Activated naive CD4-positive, alpha-beta T cell treated with anti-CD3 and anti-CD28 coated beads, Interleukin-2, amount 50 U/mL, for 24 hours (primary cell): ENCODE measurements around the gene EDRF1.

Experiments used
- H3K27ac Mint-ChIP-seq: one replicate; pipeline ENCODE4 v1.8.0; 2021; ENCODE audit warnings: mild to moderate bottlenecking, mixed read lengths
- H3K27me3 Mint-ChIP-seq: one replicate; pipeline ENCODE4 v1.8.0; 2021; ENCODE audit warnings: mixed read lengths
- H3K36me3 Mint-ChIP-seq: one replicate; pipeline ENCODE4 v1.8.0; 2021; ENCODE audit warnings: mixed read lengths
- H3K4me1 Mint-ChIP-seq: one replicate; pipeline ENCODE4 v1.8.0; 2021; ENCODE audit warnings: mixed read lengths
- H3K4me3 Mint-ChIP-seq: one replicate; pipeline ENCODE4 v1.8.0; 2021; ENCODE audit warnings: mild to moderate bottlenecking, mixed read lengths
- H3K9me3 Mint-ChIP-seq: one replicate; pipeline ENCODE4 v1.8.0; 2021; ENCODE audit warnings: mixed read lengths

EDRF1 gene, protein sequence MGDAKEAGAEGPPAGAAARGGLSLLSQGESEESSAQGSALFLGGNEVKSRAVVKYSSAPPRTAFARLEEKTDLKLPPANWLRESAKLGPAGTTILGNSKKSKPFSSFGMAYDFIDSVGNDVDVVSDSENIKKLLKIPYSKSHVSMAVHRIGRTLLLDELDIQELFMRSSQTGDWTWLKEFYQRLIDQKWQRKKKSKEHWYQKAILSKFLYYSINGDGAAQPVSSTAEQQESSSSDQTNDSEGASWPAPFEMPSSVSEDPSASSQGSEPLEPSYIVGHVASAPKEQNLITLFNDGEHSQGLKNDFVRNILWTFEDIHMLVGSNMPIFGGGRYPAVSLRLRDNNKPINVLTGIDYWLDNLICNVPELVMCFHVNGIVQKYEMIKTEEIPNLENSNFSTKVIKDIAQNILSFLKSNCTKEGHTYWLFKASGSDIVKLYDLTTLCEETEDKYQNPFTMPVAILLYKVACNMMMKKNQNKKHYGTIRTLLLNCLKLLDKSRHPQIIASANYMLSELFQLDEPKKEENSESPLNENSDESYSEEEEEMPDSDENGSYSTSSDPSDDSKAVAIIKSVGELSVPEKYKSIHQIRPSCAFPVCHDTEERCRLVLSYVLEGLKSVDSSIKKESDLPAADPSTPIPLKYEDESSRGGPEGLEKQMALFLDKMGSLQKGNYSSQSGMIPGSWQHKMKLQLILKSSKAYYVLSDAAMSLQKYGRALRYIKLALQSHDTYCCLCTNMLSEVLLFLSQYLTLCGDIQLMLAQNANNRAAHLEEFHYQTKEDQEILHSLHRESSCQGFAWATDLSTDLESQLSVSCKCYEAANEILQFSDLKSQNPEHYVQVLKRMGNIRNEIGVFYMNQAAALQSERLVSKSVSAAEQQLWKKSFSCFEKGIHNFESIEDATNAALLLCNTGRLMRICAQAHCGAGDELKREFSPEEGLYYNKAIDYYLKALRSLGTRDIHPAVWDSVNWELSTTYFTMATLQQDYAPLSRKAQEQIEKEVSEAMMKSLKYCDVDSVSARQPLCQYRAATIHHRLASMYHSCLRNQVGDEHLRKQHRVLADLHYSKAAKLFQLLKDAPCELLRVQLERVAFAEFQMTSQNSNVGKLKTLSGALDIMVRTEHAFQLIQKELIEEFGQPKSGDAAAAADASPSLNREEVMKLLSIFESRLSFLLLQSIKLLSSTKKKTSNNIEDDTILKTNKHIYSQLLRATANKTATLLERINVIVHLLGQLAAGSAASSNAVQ

DNA sequence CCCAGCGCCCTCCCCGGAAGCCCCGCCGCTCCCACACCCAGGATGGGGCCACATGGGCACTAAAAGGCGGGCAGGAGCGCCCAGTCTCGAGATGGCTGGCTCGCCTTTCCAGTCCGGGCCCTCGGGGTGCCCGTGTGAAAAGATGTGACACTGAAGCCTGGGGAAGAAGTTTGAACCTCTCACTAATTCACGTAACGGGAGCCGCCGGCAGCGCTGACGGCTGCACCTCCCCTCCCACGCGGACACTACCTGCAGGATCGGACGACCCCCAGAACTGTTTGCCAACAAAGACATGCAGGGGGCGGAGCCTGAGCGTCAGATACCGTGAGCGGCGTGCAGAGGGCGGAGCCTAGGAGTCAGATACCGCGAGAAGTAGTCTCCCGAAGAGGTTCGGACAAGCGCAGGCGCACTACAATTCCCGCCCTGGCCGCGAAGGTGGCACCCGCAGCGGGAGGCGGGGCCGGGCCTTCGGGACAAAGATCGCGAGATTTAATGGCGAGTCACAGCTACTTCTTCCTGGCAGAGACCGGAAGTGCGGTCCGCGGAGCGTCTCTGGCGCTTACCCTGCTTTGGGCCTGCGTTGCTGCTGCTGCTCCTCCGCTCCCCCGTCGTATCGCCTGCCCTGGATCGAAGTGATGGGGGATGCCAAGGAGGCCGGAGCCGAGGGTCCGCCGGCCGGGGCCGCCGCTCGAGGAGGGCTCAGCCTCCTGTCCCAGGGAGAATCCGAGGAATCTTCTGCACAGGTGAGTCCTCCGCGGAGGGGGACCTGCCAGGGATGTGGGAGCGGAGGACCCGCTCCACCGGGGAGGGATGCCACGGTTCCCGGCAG is at the start of gene EDRF1:
Gene EDRF1 (plus strand): TSS at position 537 of the 829 bp plus-strand sequence. CDS start 99 bp downstream, at position 636.
- Mint-ChIP-seq H3K4me1 (peaks cover 33% of the 10 kb centered on the region), H3K9me3 (no peaks in the 10 kb centered on the region), H3K36me3 (peaks cover 15% of the 10 kb centered on the region), H3K4me3 (peak within 1 kb of the TSS; percentile 99), H3K27me3 (no peaks in the 10 kb centered on the region), H3K27ac (peak within 1 kb of the TSS; percentile 98)

DNA sequence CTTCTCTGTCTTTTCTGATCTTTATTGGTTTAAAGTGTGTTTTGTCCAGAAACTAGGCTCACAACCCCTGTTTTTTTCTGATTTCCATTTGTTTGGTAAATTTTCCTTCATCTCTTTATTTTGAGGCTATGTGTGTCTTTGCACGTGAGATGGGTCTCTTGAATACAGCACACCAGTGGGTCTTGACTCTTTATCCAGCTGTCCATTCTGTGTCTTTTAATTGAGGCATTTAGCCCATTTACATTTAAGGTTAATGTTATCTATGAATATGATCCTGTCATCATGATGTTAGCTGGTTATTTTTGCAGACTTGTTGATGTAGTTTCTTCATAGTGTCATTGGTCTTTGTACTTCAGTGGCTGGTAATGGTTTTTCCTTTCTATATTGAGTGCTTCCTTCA is 46.6 kb upstream of the EDRF1 start:
- Mint-ChIP-seq H3K4me3 (no peak overlapping the region), H3K4me1 (no peaks in the 10 kb centered on the region), H3K36me3 (peaks cover 8% of the 10 kb centered on the region), H3K27ac (no peak overlapping the region), H3K27me3 (peaks cover 28% of the 10 kb centered on the region), H3K9me3 (peaks cover 27% of the 10 kb centered on the region)

DNA sequence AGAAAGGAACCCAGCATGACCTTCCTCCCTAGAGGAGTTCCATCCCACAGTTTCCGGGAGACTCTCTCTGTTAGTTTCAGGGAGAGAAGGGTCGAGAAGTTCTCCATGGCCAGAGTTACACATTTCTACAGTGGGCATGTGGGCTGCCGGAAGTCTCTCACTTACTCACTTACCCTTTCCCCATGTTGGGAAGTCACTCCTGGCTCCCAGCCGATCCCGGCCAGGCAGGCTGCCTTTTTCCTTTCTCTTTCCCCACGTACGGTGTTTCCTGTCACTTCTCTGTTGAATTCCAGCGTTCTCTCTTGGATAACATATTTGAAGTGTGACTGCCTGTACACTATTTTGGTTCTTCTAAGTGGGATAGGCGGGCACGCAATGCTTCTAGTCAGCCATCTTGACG is 40.1 kb upstream of the EDRF1 start:
- Mint-ChIP-seq H3K27me3 (peaks cover 20% of the 10 kb centered on the region), H3K4me1 (no peaks in the 10 kb centered on the region), H3K27ac (no peak overlapping the region)

DNA sequence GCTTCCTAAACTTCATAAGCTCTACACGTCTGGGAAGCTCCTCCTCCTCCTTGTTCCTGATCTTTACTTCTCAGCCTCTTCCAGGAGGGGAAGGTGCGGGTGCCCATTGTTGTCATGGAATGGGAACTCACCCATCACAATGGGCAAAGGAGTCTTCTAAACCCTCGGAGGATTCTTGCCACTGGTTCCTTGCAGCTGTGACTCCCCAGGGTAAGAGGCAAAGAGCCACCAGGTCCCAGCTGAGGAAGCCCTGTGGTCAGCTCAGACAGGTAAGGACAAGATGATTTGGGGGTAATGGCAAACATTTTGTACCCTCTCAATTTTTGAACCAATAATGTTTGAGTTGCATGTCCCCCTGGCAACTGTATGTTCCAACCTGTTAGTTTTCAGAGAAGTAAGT is 36.4 kb upstream of the EDRF1 start, which contains the start of gene TEX36:
Gene TEX36 (minus strand): TSS at position 101 of the 400 bp plus-strand sequence. CDS start 174 bp downstream, outside the sequence.
- Mint-ChIP-seq H3K27me3 (peaks cover 12% of the 10 kb centered on the region), H3K27ac (no peak within 1 kb of the TSS), H3K4me1 (no peaks in the 10 kb centered on the region), H3K4me3 (no peak within 1 kb of the TSS), H3K9me3 (peaks cover 7% of the 10 kb centered on the region), H3K36me3 (no peaks in the 10 kb centered on the region)

More for the DNA sequence above, 40.1 kb upstream of the EDRF1 start:
- Mint-ChIP-seq H3K9me3 (peaks cover 31% of the 10 kb centered on the region), H3K36me3 (peaks cover 5% of the 10 kb centered on the region), H3K4me3 (no peak overlapping the region)

DNA sequence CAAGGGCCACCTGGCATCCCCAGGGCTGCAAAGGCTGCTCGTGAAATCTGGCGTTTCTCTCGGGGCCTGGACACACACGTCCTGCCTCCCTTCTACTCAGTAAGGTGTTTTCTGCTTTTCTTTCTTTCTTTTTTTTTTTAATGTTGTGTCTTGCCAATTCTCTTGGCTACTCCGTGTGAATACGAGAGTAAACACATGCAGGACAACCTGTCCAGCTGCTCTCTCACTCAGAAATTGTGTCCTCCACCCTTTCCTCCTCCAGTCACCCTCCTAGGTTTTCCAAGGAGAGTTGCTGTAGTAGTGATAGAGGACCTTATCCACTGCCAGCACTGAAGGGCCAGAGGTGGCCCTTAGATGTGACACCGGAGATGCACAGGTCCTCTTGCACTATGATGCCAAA is 35.7 kb upstream of the EDRF1 start:
- Mint-ChIP-seq H3K27me3 (peaks cover 12% of the 10 kb centered on the region), H3K4me3 (no peak overlapping the region), H3K4me1 (no peaks in the 10 kb centered on the region)

DNA sequence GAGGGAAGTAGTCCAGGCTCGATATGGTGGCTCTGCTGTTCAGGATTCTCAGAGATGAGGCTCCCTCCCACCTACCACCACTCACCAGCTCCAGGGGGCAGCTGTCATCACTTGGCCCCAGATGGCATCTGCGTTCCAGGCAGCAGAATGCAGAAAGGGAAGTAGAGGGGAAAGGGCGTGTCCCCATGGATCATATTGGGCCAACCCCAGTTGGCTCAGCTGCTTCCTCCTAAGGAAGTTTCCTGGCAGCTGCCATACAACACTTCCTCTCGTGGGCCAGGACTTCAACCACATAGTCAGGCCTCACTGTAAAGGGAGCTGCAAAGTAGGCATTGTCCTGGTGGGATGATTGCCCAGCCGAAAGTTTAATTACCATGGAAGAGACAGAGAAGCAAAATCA is 34.9 kb upstream of the EDRF1 start:
- peaks cover 2% of the 10 kb centered on the region for H3K9me3 Mint-ChIP-seq
- no peaks in the 10 kb centered on the region for H3K36me3 Mint-ChIP-seq
- H3K4me3 Mint-ChIP-seq: no peak overlapping the region
- no peaks in the 10 kb centered on the region for H3K4me1 Mint-ChIP-seq
- H3K27me3 Mint-ChIP-seq: peaks cover 11% of the 10 kb centered on the region
- H3K27ac Mint-ChIP-seq: no peak overlapping the region

More for the DNA sequence above, 35.7 kb upstream of the EDRF1 start:
- Mint-ChIP-seq H3K27ac (no peak overlapping the region), H3K36me3 (no peaks in the 10 kb centered on the region), H3K9me3 (peaks cover 4% of the 10 kb centered on the region)

DNA sequence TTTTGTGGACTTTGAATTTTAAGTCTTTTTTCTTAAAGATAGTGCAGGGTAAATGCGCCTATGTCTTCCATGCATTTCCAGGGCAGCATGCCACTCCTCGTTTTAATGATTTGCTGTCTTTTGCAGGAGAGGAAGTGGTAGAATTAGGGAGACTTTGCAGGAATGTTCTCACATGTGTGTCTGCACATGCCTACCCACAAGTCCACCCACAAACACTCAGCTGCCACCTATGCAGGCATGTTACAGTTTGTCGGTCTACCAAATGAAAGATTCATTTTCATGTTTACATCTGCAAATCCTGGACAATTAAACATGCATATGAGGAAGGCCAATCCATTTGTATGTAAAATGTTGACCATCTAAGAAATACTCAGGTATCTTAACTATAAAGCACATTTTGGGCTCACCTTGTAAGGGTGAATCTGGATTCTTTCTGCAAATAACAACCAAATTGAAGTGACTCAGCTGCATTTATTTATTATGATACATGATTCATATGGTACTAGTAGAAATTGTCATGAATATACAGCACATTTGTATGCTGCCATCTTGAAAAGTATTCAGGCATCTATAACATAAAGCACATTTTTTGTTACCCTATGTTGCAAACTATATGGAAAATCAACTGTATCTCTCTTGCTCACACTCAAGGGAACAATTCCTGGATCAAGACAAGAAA is 31.9 kb upstream of the EDRF1 start:
- no peak overlapping the region for H3K4me3 Mint-ChIP-seq
- no peak overlapping the region for H3K27ac Mint-ChIP-seq
- H3K9me3 Mint-ChIP-seq: no peaks in the 10 kb centered on the region
- H3K4me1 Mint-ChIP-seq: peaks cover 6% of the 10 kb centered on the region
- peaks cover 9% of the 10 kb centered on the region for H3K27me3 Mint-ChIP-seq
- H3K36me3 Mint-ChIP-seq: no peaks in the 10 kb centered on the region

DNA sequence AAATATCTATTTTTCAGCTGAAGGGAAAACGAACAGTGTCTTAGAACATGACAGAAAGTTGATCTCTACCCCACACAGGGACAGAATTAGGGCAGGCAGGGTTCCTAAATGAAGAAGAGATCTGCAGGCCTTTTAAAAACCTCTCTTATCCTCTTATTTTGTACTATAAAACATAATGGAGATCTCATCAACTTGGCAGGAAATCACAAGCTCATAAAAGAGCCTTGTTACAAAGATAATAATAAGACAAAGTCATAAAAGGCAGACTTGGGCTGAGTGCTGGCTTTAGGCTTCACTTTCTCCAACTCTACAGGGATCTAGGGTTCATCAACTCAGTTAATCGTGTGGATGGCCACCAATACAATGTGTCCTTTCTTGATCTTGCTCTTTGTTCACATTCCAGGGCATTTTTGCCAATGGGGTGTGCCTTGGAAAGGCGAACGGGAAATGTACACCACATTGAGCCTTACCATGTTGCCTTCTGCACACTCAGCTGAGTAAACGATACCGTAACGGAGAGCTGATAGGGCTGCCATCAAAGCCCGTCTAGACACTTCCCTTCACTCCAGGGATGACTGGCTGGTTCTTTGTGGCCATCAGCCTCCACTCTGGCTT is 29.4 kb upstream of the EDRF1 start:
- H3K4me1 Mint-ChIP-seq: peaks cover 6% of the 10 kb centered on the region
- no peak overlapping the region for H3K4me3 Mint-ChIP-seq
- H3K27ac Mint-ChIP-seq: no peak overlapping the region
- H3K36me3 Mint-ChIP-seq: no peaks in the 10 kb centered on the region
- H3K9me3 Mint-ChIP-seq: no peaks in the 10 kb centered on the region
- peaks cover 4% of the 10 kb centered on the region for H3K27me3 Mint-ChIP-seq

DNA sequence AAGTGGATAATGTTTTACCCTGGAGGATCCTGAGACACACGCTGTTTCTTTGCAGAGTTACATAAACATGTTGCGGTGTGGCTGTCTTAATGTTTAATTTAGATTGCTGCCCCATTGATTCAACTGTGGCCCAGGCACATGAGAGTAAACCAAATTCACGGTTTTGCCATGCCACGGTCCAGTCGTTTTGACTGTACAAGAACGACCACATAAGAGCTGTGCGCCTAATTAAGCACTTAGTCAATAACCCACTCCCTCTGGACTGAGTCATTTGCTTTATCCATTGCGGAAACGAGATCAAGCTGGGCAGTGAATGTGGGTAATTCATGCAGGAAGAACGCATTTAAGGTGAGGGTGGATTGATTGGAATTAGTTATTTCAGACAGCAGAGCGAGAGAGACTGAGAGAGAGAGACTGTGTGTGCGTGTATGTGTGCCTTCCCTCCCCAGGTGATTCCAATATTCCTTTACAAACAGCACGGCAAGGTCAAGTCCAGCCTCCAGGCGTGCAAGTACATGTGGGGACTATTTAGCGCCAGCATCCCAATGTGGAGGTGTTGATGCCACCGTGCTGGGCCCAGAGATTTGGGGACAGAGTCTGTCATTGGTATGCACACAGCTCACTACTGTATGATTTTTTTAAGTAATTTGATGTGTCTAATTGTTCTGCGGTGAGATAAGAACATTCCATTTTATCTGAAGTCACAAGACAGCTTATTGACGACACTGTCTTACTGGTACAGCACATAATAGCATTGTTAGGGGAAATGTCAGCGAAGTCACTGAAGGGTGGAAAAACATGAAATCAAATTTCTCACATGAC is 28.1 kb upstream of the EDRF1 start:
- H3K27me3 Mint-ChIP-seq: peaks cover 4% of the 10 kb centered on the region
- peaks cover 6% of the 10 kb centered on the region for H3K4me1 Mint-ChIP-seq
- H3K27ac Mint-ChIP-seq: no peak overlapping the region
- no peaks in the 10 kb centered on the region for H3K36me3 Mint-ChIP-seq
- H3K9me3 Mint-ChIP-seq: no peaks in the 10 kb centered on the region
- no peak overlapping the region for H3K4me3 Mint-ChIP-seq

DNA sequence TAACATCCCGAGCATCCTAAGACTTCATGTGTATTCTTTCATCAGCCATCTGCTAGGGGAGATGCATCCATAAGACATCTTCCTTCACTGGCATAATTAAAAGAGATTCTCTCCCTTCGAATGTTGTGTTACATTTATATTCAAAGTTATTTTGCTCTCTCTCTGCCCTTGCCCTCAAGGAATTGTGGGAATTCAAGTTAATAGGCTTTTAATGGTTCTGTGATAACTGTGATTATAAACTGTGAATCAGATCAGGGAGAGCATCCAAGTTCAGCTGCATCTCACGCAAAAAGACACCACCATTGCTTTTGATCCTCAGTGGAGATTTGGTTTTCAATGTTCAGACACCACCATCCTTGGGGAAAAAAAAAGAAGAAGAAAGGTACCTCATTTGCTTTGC is 27.3 kb upstream of the EDRF1 start:
- Mint-ChIP-seq H3K27me3 (peaks cover 4% of the 10 kb centered on the region), H3K27ac (no peak overlapping the region), H3K36me3 (no peaks in the 10 kb centered on the region), H3K9me3 (no peaks in the 10 kb centered on the region), H3K4me1 (peaks cover 6% of the 10 kb centered on the region), H3K4me3 (no peak overlapping the region)

DNA sequence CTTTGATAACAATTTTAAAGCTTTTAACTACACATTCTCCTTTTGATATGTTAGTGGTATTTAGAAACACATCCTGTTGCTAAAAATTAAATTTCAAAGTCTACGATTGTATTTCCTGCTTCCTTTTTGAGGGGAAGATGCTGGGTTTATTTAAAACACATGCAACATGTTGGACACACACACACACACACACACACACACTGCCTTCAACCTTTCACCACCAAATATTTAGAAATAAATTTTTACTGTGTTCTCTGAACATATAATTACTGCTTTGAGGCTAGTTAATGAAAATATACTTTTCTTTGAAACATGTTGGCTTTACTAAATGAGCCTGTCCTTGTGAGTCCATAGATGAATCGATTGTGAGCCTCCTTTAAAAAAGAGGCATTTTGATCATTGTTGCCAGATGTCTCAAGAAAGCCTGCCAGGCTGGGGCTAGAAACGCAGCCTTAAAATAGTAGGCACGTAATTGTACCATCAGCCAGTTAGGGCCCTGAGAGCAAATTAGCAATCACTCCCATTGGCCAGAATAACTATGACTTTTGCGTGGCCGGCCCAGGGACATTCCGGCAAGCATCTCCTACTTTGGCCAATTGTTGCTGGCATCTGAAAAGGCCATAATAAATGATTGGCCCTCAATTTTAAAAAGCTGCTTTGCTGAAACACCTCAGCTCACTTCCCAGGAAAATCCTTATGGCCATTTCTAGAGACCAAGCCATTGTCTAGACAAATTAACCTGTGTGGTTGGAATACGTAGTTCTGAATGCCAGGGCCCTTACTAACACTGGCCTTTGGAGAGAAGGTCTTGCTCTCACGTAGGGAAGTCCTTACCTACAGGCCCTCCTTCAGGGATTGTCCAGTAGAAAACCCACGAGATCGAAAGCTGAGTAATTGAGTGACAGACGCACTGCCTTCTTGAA is 26.6 kb upstream of the EDRF1 start:
- no peak overlapping the region for H3K4me3 Mint-ChIP-seq
- peaks cover 4% of the 10 kb centered on the region for H3K27me3 Mint-ChIP-seq
- no peaks in the 10 kb centered on the region for H3K9me3 Mint-ChIP-seq
- no peaks in the 10 kb centered on the region for H3K36me3 Mint-ChIP-seq
- no peak overlapping the region for H3K27ac Mint-ChIP-seq
- H3K4me1 Mint-ChIP-seq: peaks cover 6% of the 10 kb centered on the region

DNA sequence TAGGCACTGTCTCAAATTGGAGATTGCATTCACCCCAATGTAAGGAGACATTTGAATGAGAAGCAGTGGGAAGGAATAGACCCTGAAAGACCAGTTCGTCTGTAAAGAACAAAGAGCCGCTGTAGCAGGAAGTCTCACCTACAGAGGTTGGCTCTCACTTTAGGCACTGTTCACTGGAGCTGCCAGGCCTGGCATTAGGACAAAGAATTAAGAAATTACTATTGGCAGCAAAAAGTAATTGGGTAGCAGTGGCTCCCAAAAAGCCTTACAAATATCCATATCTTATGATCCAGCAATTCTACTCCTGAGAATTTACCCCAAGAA is 26.0 kb upstream of the EDRF1 start:
- Mint-ChIP-seq H3K4me3 (no peak overlapping the region), H3K9me3 (no peaks in the 10 kb centered on the region), H3K4me1 (peaks cover 6% of the 10 kb centered on the region), H3K36me3 (no peaks in the 10 kb centered on the region), H3K27ac (no peak overlapping the region), H3K27me3 (peaks cover 4% of the 10 kb centered on the region)
